Measurements from ENCODE around the gene GPR21.

- TF ChIP-seq CTCF (IDR thresholded peaks at IDR 0.05; ENCODE audit: low read length), result no peak
- TF ChIP-seq EZH2 (optimal IDR thresholded peaks at IDR 0.05; ENCODE audit: low read depth, low read length), result no peak
Measured at GRCh38 chr9:123008909-123009308, 24.6 kb upstream of the GPR21 start.

All from MM.1S (cell line).